Hepatocyte (in vitro differentiated cells): ENCODE results near the gene DMBX1.

ENCODE experiments used
- CTCF ChIP-seq: fragments of 200-600 bp; sonication (generic); IDR thresholded peaks from 2 replicates; pipeline ENCODE4 v1.5.1; 2016; ENCODE audit warnings: antibody characterized with exemption, mild to moderate bottlenecking; ENCODE audit not compliant: poor library complexity
- EZH2 ChIP-seq: fragments of 200-600 bp; sonication (generic); IDR thresholded peaks from 2 replicates; pipeline ENCODE4 v1.6.1; 2016; ENCODE audit warnings: antibody characterized with exemption, mild to moderate bottlenecking, borderline replicate concordance
- EZH2phosphoT487 ChIP-seq: fragments of 200-600 bp; sonication (generic); IDR thresholded peaks from one replicate; pipeline ENCODE4 v1.6.1; 2018; ENCODE audit warnings: antibody characterized with exemption, mild to moderate bottlenecking, low read depth, moderate library complexity; ENCODE audit not compliant: unreplicated experiment, severe bottlenecking

GRCh38 chr1:46448109-46448911 is 41.3 kb upstream of the DMBX1 start:
- TF ChIP-seq CTCF (no peak), EZH2 (peak; percentile 99), EZH2phosphoT487 (peak; percentile 81)
